GM10266 (cell line): Measurements from ENCODE around the gene TLDC2.

ENCODE experiments used
- DNase-seq: peaks from one replicate; pipeline ENCODE4 v3.0.0; 2012; ENCODE audit errors: extremely low spot score
- TF ChIP-seq, protein P1 (sequence below): IDR thresholded peaks from 2 replicates; pipeline ENCODE4 v1.5.1; 2012; ENCODE audit warnings: mild to moderate bottlenecking, low read depth; ENCODE audit not compliant: control insufficient read depth, insufficient read depth; ENCODE audit errors: missing control alignments

TLDC2 gene

DNA sequence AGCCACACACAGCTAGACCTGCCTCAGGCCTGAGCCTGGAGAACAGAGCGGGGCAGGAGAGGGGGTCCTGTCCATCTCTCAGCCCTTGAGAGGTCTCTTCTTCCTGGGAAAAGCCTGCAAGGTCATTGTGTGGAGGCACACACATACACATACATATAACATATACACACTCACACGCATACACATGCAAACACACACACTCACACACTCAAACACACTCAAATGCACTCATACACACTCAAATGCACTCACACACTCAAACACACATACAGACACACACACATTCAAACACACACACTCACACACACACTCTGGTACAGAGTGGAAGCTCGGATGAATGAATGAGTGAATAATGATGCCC is 515 bp downstream of the TLDC2 start:
- TF ChIP-seq, protein P1, sequence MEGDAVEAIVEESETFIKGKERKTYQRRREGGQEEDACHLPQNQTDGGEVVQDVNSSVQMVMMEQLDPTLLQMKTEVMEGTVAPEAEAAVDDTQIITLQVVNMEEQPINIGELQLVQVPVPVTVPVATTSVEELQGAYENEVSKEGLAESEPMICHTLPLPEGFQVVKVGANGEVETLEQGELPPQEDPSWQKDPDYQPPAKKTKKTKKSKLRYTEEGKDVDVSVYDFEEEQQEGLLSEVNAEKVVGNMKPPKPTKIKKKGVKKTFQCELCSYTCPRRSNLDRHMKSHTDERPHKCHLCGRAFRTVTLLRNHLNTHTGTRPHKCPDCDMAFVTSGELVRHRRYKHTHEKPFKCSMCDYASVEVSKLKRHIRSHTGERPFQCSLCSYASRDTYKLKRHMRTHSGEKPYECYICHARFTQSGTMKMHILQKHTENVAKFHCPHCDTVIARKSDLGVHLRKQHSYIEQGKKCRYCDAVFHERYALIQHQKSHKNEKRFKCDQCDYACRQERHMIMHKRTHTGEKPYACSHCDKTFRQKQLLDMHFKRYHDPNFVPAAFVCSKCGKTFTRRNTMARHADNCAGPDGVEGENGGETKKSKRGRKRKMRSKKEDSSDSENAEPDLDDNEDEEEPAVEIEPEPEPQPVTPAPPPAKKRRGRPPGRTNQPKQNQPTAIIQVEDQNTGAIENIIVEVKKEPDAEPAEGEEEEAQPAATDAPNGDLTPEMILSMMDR: no peak
- DNase-seq: no peak

DNA sequence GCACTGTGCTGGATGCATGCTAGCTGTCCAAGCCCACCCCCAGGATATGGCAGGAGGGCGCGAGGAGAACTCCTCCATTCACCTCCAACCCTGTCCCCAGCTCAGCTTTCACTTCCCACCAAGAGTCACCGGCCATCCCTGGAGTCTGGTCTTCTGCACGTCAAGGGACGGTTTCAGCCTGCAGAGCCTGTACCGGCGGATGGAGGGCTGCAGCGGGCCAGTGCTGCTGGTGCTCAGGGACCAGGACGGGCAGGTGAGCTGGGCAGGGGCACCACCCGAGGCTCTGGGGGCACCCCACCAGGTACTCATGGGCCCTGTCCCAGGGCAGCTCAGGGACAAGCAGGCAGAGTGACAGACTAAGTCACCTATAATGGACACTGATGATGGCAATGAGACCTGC is 3.0 kb downstream of the TLDC2 start:
- TF ChIP-seq, protein P1: no peak
- DNase-seq: no peak

DNA sequence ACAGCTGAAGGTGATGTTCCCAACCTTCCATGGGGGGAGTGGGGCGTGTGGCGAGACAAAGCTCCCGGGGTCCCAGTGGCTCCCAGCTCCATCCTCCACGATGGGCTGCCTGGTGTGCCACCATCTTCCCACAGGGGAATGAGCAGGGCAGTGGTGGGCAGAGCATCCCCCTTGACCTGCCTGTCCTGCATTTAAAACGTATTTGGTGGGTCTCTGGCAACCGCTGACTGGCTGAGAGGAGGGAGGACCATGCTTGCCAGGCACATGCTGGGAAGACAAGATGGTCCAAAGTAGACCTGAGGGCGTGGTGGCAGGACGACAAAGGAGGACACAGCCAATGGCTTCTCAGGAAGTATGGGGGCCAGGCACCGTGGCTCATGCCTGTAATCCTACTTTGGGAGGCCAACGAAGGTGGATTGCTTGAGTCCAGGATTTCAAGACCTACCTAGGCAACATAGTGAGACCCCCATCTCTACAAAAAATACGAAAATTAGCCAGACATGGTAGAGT is 4.9 kb downstream of the TLDC2 start:
- TF ChIP-seq, protein P1: no peak
- no peak for DNase-seq

DNA sequence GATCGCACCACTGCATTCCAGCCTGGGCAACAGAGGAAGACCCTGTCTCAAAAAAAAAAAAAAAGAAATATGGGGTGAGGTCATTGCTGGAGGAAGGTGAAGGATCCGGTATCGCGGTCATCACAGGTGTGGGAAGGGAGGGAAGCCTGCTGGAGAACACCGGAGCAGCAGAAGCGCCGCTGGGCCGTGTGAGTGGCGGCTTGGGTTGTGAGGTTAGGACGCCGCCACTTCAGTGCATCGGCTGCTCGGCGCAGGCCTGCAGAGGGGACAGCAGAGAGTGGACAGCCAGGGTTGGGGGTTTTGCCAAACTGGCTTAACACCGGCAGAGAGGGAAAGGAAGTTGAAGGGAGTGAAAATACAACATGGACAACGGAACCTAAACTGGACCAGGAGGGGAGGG is 5.4 kb downstream of the TLDC2 start:
- TF ChIP-seq, protein P1: no peak
- DNase-seq: no peak

DNA sequence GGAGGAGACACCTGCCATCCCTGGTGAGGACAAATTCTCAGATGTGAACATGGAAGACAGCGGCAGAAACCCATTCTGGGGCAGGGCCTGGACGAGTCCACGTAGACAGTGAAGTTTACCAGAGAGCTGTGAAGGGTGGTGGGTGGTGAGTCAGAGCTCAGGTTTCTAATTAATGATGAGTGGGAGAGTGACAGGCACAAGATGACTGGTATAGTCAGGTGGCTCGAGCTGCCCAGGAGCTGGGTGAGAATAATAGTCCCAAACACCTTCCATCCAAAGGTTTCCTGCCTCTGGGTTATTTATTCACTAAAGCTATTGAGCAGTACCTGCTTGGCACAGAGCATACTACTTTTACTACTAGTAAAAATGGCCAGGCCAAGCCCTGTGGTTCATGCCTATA is 6.0 kb downstream of the TLDC2 start:
- TF ChIP-seq, protein P1: no peak
- DNase-seq: no peak

DNA sequence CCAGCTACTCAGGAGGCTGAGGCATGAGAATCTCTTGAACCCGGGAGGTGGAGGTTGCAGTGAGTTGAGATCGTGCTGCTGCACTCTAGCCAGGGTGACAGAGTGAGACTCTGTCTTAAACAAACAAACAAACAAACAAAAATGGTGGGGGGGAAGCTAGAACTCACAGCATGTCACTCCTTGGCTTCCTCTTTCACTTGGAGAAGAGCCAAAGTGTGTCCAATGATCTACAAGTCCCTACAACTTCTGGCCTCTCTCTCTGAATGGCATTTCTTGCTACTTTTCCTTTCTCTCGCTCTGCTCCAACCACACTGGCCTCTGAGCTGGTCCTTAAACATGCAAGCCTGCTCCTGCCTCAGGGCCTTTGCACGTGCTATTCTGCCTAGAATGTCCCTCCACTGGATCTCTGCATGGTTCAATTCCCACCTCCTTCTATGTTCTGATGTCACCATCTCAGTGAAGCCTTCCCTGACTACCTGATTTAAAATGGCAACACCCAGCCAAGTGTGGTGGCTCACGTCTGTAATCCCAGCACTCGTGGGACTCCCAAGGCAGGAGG is 8.1 kb downstream of the TLDC2 start:
- TF ChIP-seq, protein P1: no peak
- DNase-seq: no peak

DNA sequence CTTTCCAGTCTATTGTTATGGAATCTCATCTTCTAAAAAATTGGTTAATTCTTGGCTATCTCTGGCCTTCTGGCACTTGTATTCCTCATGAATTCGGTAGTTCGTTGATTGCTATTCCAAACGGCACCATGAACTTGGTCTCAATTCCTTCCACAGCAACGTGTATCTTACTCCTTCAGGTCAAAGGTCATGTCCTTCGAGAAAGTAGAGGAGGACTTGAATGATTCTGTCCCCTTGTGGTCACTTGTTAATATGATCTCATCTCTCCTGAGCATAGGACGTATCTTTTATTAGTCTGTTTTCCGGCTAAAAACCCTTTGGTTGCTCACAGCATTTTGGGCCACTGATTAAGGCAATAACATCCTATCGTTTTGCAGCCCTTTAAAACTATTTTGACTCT is 9.4 kb downstream of the TLDC2 start:
- TF ChIP-seq, protein P1: no peak
- no peak for DNase-seq
